ENCODE measurements around the gene EXOSC9.

DNA sequence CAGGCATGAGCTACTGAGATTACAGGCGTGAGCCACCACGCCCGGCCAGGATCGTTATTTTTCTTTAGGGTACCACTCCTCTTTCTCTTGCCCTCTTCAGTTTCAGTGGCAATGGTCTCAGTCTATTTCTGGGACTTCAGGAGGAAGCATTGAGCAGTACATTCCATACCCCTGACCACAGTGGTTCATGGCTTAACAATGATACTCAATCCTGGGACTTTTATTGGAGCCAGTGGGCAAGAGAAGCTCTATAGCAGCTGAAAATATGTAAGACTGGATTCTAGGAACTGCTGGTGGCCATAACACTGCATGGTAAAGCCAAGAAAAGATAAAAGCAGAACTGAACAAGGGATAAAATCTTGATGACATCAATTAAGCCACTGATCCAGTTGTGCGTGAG, 28.4 kb downstream of the EXOSC9 start:
- TF ChIP-seq FOS (IDR thresholded peaks at IDR 0.05; ENCODE audit: borderline replicate concordance, extremely low read depth, insufficient read length) (no peak), SPI1 (IDR thresholded peaks at IDR 0.05; ENCODE audit: borderline replicate concordance, insufficient read depth, low read depth, low read length) (no peak), POLR2AphosphoS5 (IDR thresholded peaks at IDR 0.05; ENCODE audit: low read length) (no peak), NRF1 (conservative IDR thresholded peaks at IDR 0.05; ENCODE audit: low read depth, low read length) (no peak), BCL11A (IDR thresholded peaks at IDR 0.05; ENCODE audit: low read depth, low read length) (no peak), TAF1 (IDR thresholded peaks at IDR 0.05; ENCODE audit: borderline replicate concordance, low read depth, low read length) (no peak)
- TF ChIP-seq, protein P1, sequence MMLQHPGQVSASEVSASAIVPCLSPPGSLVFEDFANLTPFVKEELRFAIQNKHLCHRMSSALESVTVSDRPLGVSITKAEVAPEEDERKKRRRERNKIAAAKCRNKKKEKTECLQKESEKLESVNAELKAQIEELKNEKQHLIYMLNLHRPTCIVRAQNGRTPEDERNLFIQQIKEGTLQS (IDR thresholded peaks at IDR 0.05; ENCODE audit: borderline replicate concordance, extremely low read depth, low read depth, low read length), result no peak
- TF ChIP-seq, protein P2, sequence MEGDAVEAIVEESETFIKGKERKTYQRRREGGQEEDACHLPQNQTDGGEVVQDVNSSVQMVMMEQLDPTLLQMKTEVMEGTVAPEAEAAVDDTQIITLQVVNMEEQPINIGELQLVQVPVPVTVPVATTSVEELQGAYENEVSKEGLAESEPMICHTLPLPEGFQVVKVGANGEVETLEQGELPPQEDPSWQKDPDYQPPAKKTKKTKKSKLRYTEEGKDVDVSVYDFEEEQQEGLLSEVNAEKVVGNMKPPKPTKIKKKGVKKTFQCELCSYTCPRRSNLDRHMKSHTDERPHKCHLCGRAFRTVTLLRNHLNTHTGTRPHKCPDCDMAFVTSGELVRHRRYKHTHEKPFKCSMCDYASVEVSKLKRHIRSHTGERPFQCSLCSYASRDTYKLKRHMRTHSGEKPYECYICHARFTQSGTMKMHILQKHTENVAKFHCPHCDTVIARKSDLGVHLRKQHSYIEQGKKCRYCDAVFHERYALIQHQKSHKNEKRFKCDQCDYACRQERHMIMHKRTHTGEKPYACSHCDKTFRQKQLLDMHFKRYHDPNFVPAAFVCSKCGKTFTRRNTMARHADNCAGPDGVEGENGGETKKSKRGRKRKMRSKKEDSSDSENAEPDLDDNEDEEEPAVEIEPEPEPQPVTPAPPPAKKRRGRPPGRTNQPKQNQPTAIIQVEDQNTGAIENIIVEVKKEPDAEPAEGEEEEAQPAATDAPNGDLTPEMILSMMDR (IDR thresholded peaks at IDR 0.05 in 2 of 3, conservative IDR thresholded peaks at IDR 0.05 in 1 of 3; ENCODE audit: control insufficient read depth in 2 of 3, extremely low read depth in 1 of 3, insufficient read depth in 1 of 3, low read depth in 3 of 3, low read length in 3 of 3), result no peak
- TF ChIP-seq, protein P3, sequence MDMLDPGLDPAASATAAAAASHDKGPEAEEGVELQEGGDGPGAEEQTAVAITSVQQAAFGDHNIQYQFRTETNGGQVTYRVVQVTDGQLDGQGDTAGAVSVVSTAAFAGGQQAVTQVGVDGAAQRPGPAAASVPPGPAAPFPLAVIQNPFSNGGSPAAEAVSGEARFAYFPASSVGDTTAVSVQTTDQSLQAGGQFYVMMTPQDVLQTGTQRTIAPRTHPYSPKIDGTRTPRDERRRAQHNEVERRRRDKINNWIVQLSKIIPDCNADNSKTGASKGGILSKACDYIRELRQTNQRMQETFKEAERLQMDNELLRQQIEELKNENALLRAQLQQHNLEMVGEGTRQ (IDR thresholded peaks at IDR 0.05; ENCODE audit: borderline replicate concordance, low read depth, low read length), result no peak
- TF ChIP-seq, protein P4, sequence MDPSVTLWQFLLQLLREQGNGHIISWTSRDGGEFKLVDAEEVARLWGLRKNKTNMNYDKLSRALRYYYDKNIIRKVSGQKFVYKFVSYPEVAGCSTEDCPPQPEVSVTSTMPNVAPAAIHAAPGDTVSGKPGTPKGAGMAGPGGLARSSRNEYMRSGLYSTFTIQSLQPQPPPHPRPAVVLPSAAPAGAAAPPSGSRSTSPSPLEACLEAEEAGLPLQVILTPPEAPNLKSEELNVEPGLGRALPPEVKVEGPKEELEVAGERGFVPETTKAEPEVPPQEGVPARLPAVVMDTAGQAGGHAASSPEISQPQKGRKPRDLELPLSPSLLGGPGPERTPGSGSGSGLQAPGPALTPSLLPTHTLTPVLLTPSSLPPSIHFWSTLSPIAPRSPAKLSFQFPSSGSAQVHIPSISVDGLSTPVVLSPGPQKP (IDR thresholded peaks at IDR 0.05; ENCODE audit: low read depth, low read length), result no peak

Data from GM12878 (cell line).